Liver (tissue), 3 donors: ENCODE results near the gene MED16.

Experiments used
- HNF4A ChIP-seq, 2 donors: conservative IDR thresholded peaks; 2 replicates each; pipeline ENCODE4 v1.6.1; 2016; ENCODE audit warnings: antibody characterized with exemption in 2 of 2, mild to moderate bottlenecking in 2 of 2
- HNF4G ChIP-seq: IDR thresholded peaks from 2 replicates; pipeline ENCODE4 v1.6.1; 2016; ENCODE audit warnings: antibody characterized with exemption
- JUND ChIP-seq, 2 donors: IDR thresholded peaks; 2 replicates each; pipeline ENCODE4 v1.6.1; 2016; ENCODE audit warnings: antibody characterized with exemption in 2 of 2
- SP1 ChIP-seq: IDR thresholded peaks from 2 replicates; pipeline ENCODE4 v1.6.1; 2018; ENCODE audit warnings: antibody characterized with exemption, mild to moderate bottlenecking
- TF ChIP-seq, protein P1 (sequence below): fragments of 150-350 bp; IDR thresholded peaks from 2 replicates; pipeline ENCODE4 v1.5.1; 2017; ENCODE audit warnings: improper control_type of control experiment, low read depth, low read length; ENCODE audit not compliant: missing input control
- donor health status: healthy.
- donor health status: healthy.

DNA sequence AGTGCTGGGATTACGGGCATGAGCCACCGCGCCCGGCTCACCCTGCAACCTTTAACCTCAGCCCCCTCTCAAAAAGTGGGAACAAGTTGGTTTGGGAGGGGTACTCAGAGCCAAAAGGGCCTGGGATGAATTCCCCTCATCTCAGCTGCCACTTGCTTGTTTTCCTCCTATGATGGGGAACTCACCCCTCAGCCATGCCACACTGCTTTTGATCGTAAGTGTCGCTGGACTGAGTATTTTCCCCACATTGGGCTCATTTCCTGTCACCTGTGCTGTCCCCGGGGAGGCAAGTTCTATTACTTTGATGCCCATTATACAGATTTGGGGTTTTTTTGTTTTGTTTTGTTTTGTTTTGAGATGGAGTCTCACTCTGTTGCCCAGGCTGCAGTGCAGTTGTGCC, 13.5 kb upstream of the MED16 start:
- TF ChIP-seq HNF4A (conservative IDR thresholded peaks at IDR 0.05): no peak
- TF ChIP-seq, protein P1, sequence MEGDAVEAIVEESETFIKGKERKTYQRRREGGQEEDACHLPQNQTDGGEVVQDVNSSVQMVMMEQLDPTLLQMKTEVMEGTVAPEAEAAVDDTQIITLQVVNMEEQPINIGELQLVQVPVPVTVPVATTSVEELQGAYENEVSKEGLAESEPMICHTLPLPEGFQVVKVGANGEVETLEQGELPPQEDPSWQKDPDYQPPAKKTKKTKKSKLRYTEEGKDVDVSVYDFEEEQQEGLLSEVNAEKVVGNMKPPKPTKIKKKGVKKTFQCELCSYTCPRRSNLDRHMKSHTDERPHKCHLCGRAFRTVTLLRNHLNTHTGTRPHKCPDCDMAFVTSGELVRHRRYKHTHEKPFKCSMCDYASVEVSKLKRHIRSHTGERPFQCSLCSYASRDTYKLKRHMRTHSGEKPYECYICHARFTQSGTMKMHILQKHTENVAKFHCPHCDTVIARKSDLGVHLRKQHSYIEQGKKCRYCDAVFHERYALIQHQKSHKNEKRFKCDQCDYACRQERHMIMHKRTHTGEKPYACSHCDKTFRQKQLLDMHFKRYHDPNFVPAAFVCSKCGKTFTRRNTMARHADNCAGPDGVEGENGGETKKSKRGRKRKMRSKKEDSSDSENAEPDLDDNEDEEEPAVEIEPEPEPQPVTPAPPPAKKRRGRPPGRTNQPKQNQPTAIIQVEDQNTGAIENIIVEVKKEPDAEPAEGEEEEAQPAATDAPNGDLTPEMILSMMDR: no peak
- no peak for TF ChIP-seq JUND (IDR thresholded peaks at IDR 0.05)
- no peak for TF ChIP-seq SP1
- no peak for TF ChIP-seq HNF4G
